Measurements from ENCODE around the gene MKRN1.

MKRN1 gene

GRCh38 chr7:140497241-140497769 is 18.0 kb upstream of the MKRN1 start:
- no peak overlapping the region for H3K4me3 ChIP-seq (replicated peaks; ENCODE audit: low read depth, low read length)
- DNase-seq (ENCODE audit: low read depth): no peak
- no peak for TF ChIP-seq CTCF (IDR thresholded peaks at IDR 0.05; ENCODE audit: low read length, missing control alignments)

GRCh38 chr7:140495514-140496097 is 16.3 kb upstream of the MKRN1 start:
- no peak overlapping the region for H3K4me3 ChIP-seq (replicated peaks; ENCODE audit: low read depth, low read length)
- no peak for DNase-seq (ENCODE audit: low read depth)
- no peak for TF ChIP-seq CTCF (IDR thresholded peaks at IDR 0.05; ENCODE audit: low read length, missing control alignments)

GRCh38 chr7:140494867-140495266 is 15.6 kb upstream of the MKRN1 start:
- H3K4me3 ChIP-seq (replicated peaks; ENCODE audit: low read depth, low read length): no peak overlapping the region
- no peak for DNase-seq (ENCODE audit: low read depth)
- TF ChIP-seq CTCF (IDR thresholded peaks at IDR 0.05; ENCODE audit: low read length, missing control alignments): no peak

GRCh38 chr7:140489026-140489359 is 9.7 kb upstream of the MKRN1 start:
- DNase-seq (ENCODE audit: low read depth): no peak
- no peak for TF ChIP-seq CTCF (IDR thresholded peaks at IDR 0.05; ENCODE audit: low read length, missing control alignments)
- H3K4me3 ChIP-seq (replicated peaks; ENCODE audit: low read depth, low read length): no peak overlapping the region

GRCh38 chr7:140485500-140486265 is 6.4 kb upstream of the MKRN1 start:
- TF ChIP-seq CTCF (IDR thresholded peaks at IDR 0.05; ENCODE audit: low read length, missing control alignments): no peak
- no peak overlapping the region for H3K4me3 ChIP-seq (replicated peaks; ENCODE audit: low read depth, low read length)

GRCh38 chr7:140484951-140485499 is 5.7 kb upstream of the MKRN1 start:
- no peak for DNase-seq (ENCODE audit: low read depth)
- H3K4me3 ChIP-seq (replicated peaks; ENCODE audit: low read depth, low read length): no peak overlapping the region
- TF ChIP-seq CTCF (IDR thresholded peaks at IDR 0.05; ENCODE audit: low read length, missing control alignments): no peak

More at GRCh38 chr7:140485500-140486265, 6.4 kb upstream of the MKRN1 start:
- no peak for DNase-seq (ENCODE audit: low read depth)

All from fibroblast of pulmonary artery (primary cell).